Activated CD8-positive, alpha-beta memory T cell treated with anti-CD3 and anti-CD28 coated beads, Interleukin-2, amount 50 U/mL, for 1 hour (primary cell): ENCODE data around the gene KATNB1.
"Not testable (repeated sequence)": the region's sequence is repeated elsewhere in the genome, so short reads cannot be mapped to it uniquely, and the experiment has no call there.

Experiments
- DNase-seq: peaks from one replicate; pipeline ENCODE4 v3.0.0-alpha.2; 2020; ENCODE audit errors: extremely low read depth

Gene KATNB1

DNA sequence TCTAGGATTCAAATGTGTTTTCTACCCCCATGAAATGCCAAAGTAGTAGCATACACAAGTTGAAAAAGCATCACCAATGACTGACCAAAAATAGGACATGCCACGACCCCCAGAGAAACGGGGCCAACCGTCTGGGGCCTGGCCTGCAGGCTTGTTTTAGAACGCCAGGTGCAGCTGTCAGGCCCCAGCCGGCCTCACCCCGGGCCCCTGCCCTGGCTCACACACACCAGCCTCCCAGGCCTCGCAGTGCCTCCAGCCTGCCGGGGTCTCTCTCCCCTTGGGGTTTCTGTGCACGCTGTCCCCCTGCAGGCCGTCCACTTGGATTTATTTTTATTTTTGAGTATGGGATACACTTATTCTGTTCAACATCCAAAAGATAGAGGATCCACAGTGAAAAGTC, 7.9 kb downstream of the KATNB1 start:
- no peak for DNase-seq

DNA sequence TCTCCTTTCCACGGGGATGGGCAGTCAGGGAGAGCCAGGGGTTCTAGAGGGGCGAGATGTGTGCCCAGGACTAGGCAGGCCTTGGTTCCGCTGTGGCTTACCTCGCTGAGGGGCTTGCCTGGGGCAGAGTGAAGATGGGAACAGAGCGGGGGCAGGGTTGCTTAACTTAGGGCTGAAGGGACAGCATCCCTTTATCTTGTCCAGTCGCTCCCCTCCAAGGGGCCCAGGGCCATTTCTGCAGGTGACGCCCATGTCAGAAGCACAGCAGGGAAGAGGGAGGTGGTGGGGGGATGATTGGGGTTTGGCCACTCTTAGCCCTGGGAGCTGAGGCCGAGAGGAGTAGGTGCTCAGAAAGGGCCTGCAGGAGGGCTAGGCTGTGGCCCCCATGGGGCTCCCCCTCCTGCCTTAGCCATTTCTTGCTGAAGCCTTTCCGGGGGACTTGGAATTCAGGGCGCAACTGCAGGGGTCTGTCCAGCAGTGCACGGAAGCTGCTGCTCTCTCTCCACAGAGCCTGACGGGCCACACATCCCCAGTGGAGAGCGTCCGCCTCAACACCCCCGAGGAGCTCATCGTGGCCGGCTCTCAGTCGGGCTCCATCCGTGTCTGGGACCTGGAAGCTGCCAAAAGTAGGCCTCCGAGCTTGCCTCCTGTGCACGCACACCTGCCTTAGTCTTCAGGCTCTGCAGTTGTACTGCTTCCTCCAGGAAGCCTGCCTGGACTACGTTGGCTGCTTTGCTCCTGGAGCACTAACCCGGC, 8.5 kb downstream of the KATNB1 start:
- DNase-seq = no peak

DNA sequence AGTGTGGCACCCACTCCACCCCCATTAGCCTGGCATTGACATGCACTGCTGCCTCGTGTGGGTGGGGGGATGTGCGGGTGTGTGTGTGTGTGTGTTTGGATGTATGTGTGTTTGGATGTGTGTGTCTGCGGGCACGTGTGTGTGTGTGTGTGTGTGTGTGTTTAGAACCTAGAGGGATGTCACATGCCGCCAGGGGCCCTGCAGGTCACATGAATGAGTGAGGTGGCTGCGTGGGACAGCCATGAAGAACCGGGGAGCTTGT, 9.0 kb downstream of the KATNB1 start:
- no peak for DNase-seq

GRCh38 chr16:57745768-57746167, 10.2 kb downstream of the KATNB1 start:
- DNase-seq = no peak

- DNase-seq = not testable (repeated sequence)
Observed at GRCh38 chr16:57746316-57746715, 10.7 kb downstream of the KATNB1 start.

DNA sequence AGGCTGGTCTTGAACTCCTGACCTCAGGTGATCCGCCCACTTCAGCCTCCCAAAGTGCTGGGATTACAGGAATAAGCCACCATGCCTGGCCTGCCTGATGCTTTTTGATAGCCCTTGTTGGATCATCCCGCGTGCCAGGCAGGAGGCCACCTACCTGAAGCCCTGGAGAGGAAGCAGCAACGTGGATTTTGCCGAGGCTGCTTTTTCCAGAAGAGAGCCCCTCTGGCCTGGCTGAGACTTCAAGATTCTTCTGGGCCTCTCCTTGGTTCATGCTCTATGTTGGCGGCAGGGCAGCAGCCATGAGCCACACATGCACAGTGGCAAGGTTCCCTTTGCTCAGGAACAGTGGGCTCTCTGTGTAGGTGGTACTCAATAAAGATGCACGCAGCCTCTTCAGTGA, 11.5 kb downstream of the KATNB1 start:
- DNase-seq = no peak

- no peak for DNase-seq
Observed at GRCh38 chr16:57747496-57747895, 11.9 kb downstream of the KATNB1 start.

- DNase-seq = no peak
Observed at GRCh38 chr16:57747996-57748395, 12.4 kb downstream of the KATNB1 start.

- no peak for DNase-seq
Observed at GRCh38 chr16:57748596-57748995, 13.0 kb downstream of the KATNB1 start.

DNA sequence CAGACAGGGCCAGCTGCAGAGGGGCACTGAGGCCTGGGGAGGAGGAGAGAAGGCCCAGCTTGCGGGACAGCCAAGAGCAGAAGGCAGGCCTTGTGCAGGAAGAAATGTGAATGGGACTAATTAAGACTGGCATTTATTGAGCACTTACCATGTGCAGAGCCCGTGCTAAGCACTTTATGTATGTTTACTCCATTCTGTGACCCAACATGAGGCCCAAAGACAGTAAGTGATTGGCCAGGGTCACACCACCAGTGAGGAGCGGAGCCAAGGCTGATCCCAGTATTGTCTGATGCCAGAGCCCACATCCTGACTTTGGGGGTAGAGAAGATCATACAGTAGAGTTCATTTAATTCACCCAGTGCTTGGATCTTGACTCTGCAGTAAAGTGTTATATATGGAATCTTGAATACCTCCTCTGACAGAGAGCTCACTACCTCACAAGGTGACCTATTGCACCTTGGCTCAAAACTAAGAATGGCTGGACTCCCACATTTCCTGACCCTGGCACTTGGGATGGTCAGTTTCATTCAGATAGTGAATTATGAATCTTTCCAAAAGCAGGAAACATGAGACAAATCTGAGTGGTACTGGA, 13.6 kb downstream of the KATNB1 start:
- no peak for DNase-seq

DNA sequence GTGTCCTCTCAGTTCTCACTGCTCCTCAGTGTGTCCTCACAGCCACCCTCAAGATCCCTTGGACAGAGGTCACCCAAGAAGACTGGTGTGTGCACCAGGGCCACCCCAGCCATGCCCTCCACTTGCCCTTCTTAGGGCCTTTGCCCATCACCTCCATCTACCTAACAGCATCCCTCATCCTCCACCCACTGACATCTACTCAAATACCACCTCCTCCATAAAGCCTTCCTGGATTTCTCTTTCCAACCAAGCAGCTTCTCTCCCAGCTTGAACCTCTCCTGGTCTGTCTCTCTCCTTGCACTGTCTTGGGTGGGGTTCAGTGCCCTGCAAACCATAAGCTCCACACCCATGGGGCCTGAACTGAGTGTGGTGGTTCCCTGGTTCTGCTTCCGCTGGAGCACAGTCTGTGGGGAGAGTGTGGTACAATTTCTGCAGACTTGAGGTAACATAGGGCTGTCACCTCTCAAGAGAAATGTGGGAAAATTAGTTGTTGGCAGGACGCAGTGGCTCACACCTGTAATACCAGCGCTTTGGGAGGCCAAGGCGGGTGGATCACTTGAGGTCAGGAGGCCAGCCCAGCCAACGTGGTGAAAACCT, 14.4 kb downstream of the KATNB1 start:
- no peak for DNase-seq

DNA sequence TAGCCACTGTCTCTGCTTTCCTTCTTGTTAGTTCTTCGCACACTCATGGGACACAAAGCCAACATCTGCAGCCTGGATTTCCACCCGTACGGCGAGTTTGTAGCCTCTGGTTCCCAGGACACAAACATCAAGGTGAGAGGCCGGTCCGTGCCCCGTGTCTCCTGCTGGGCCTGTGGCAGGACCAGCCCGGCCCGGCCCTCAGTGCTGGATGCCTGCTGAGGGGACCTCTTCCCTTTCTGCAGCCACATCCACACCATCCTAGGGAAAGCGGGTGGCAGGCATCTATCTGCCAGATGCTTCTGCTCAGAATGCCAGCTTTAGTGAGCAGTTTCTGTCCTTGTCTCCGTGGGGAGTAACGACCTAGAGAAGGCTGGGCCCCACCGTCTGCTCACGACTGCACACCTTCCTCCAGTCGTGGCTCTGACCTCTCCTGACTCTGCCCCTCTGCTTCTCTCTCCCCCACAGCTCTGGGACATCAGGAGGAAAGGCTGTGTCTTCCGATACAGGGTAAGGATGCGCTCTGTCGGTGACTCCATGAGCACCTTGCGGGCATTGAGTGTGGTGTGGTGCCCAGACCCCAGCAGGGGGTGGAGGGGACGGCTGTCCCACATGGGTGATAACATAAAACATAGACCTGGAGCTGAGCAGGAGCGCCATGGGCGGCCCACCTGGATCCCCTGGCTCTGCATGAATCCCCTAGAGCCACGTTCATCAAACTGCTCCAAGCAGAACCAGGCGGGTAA, 15.4 kb downstream of the KATNB1 start:
- no peak for DNase-seq

- DNase-seq = no peak
Observed at GRCh38 chr16:57751539-57752202, 16.1 kb downstream of the KATNB1 start.

GRCh38 chr16:57752203-57752580, 16.6 kb downstream of the KATNB1 start:
- no peak for DNase-seq

DNA sequence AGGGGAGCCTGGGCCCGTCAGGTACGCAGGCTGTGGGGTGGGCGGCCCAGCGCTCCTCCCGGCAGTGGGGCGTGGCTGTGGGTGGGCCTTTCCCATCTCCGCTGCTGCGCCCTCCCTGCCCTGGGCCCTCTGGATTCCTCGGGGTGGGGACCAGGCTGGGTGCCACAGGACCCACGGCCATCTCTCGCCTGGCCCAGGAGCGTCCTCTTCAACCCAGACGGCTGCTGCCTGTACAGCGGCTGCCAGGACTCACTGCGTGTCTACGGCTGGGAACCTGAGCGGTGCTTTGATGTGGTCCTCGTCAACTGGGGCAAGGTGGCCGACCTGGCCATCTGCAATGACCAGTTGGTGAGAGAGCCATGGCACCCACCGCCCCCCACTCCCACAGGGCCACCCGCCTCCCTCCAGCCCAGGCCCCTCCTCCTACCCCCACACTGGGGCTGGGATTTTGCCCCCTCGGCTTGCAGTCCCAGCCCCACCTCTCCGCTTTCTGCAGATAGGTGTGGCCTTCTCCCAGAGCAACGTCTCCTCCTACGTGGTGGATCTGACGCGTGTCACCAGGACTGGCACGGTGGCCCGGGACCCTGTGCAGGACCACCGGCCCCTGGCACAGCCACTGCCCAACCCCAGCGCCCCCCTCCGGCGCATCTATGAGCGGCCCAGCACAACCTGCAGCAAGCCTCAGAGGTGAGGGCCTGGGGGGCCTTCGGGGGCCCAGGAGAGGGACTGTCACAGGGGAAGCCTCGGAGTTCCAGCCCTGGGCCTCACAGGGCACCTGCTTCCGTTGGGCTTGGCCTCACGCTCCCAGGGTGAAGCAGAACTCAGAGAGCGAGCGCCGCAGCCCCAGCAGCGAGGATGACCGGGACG, 17.2 kb downstream of the KATNB1 start:
- DNase-seq = no peak

DNA sequence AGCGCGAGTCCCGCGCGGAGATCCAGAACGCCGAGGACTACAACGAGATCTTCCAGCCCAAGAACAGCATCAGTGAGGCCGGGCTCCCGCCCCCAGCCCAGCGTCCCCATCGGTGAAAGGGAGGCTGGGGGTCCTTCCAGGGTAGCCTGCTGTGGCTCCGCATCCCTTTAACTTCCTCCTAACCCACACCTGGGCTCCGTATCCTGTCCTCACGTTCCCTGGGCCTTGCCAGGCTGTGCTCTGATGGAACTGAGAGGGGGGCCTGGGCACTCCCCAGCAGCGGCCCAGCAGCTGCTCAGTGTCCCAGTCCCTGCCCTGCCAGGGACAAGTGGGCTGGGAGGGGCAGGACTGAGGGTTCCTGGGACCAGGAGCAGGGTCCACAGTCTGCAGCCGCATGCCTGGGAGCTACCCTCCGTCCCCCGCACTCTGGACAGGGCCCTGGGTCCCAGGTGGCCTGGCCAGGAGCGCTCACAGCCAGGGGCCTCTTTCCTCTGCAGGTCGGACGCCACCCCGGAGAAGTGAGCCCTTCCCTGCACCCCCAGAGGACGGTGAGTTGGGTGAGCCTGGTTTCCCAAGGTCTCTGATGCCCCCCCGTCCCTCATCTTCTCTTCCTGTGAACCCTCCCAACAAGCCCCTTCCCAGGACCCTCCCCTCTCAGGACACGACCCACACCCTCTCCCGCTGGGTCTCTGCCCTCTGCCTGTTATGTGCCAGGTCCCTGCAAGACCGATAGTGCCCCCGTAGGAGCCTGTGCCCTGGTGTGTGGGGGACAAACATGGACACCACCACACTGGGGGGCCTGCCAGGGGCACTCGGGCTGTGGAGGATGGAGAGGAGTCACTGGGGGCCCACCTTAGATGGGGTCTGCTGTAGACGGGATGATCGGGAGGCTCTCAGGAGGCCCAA, 18.1 kb downstream of the KATNB1 start:
- DNase-seq = no peak

DNA sequence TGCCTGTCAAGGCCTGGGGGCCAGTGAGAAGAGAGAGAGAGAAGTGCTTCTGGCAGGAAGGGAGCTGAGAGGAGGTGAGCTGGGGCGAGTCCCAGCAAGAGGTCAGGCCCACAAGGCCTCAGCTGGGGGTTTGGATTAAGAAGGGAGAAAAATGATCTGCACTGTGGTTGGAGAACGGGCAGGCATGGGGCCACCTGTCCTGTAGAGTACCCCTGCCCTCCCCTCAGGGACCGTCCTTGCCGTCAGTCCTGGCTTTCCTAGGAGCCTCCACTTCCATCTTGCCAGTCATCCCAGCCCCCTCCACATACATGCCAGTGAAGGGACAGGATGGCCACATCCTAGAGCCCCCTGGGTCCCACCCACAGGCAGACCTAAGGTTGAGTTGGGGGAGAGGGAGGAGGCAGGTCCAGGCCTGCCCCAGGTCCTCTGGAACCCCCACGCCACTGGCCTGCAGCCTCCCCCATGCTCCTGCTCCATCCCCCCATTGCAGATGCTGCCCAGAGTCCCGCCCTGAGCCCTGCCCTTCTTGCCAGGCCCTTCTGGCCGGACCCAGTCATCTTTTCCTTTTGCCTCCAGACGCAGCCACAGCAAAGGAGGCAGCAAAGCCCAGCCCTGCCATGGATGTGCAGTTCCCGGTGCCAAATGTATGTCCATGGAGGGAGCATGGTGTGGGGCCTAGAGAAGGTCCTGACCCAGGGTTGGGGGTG, 18.9 kb downstream of the KATNB1 start:
- no peak for DNase-seq

- no peak for DNase-seq
Observed at GRCh38 chr16:57755061-57755684, 19.6 kb downstream of the KATNB1 start.

- no peak for DNase-seq
Observed at GRCh38 chr16:57755726-57756423, 20.3 kb downstream of the KATNB1 start.
